ENCODE measurements around the gene GALNT18.

The GALNT18 gene

GRCh38 chr11:11592146-11592684, 29.6 kb downstream of the GALNT18 start:
- no peaks in the 10 kb centered on the region for H3K36me3 Mint-ChIP-seq (ENCODE audit: low read depth)
- peaks cover 32% of the 10 kb centered on the region for H3K4me1 Mint-ChIP-seq (ENCODE audit: low read depth)
- H3K27me3 Mint-ChIP-seq = no peaks in the 10 kb centered on the region
- H3K27ac Mint-ChIP-seq = no peak overlapping the region
- no peak overlapping the region for H3K4me3 Mint-ChIP-seq
- H3K9me3 Mint-ChIP-seq = no peaks in the 10 kb centered on the region
- intact Hi-C loops (cut with micrococcal nuclease) = no loop called here

- intact Hi-C loops (cut with micrococcal nuclease) = no loop called here
- Mint-ChIP-seq H3K4me3 (no peak overlapping the region), H3K27ac (peak overlapping the region; percentile 37)
Measured at GRCh38 chr11:11589437-11589836, 32.4 kb downstream of the GALNT18 start.

GRCh38 chr11:11588891-11589290, 32.9 kb downstream of the GALNT18 start:
- H3K36me3 Mint-ChIP-seq (ENCODE audit: low read depth) = peaks cover 14% of the 10 kb centered on the region
- H3K27ac Mint-ChIP-seq = peak overlapping the region; percentile 37
- H3K4me3 Mint-ChIP-seq = no peak overlapping the region
- peaks cover 3% of the 10 kb centered on the region for H3K27me3 Mint-ChIP-seq
- intact Hi-C loops (cut with micrococcal nuclease) = no loop called here
- H3K4me1 Mint-ChIP-seq (ENCODE audit: low read depth) = peaks cover 47% of the 10 kb centered on the region
- no peaks in the 10 kb centered on the region for H3K9me3 Mint-ChIP-seq

More at GRCh38 chr11:11589437-11589836, 32.4 kb downstream of the GALNT18 start:
- Mint-ChIP-seq H3K4me1 (ENCODE audit: low read depth) (peaks cover 41% of the 10 kb centered on the region), H3K36me3 (ENCODE audit: low read depth) (peaks cover 9% of the 10 kb centered on the region), H3K9me3 (no peaks in the 10 kb centered on the region), H3K27me3 (no peaks in the 10 kb centered on the region)

GRCh38 chr11:11588243-11588642, 33.6 kb downstream of the GALNT18 start:
- Mint-ChIP-seq H3K4me3 (no peak overlapping the region), H3K27ac (no peak overlapping the region), H3K4me1 (ENCODE audit: low read depth) (peaks cover 53% of the 10 kb centered on the region), H3K27me3 (peaks cover 9% of the 10 kb centered on the region), H3K36me3 (ENCODE audit: low read depth) (peaks cover 20% of the 10 kb centered on the region), H3K9me3 (no peaks in the 10 kb centered on the region)
- intact Hi-C loops (cut with micrococcal nuclease) = no loop called here

GRCh38 chr11:11587122-11587521, 34.7 kb downstream of the GALNT18 start:
- Mint-ChIP-seq H3K4me3 (no peak overlapping the region), H3K9me3 (no peaks in the 10 kb centered on the region), H3K27me3 (peaks cover 17% of the 10 kb centered on the region), H3K4me1 (ENCODE audit: low read depth) (peaks cover 55% of the 10 kb centered on the region), H3K27ac (no peak overlapping the region), H3K36me3 (ENCODE audit: low read depth) (peaks cover 22% of the 10 kb centered on the region)
- intact Hi-C loops (cut with micrococcal nuclease) = no loop called here

- Mint-ChIP-seq H3K27me3 (peaks cover 19% of the 10 kb centered on the region), H3K27ac (no peak overlapping the region), H3K36me3 (ENCODE audit: low read depth) (peaks cover 29% of the 10 kb centered on the region), H3K4me1 (ENCODE audit: low read depth) (peaks cover 60% of the 10 kb centered on the region), H3K9me3 (no peaks in the 10 kb centered on the region), H3K4me3 (no peak overlapping the region)
- intact Hi-C loops (cut with micrococcal nuclease) = no loop called here
Measured at GRCh38 chr11:11586465-11586864, 35.3 kb downstream of the GALNT18 start.

GRCh38 chr11:11584937-11585336, 36.9 kb downstream of the GALNT18 start:
- no peak overlapping the region for H3K27ac Mint-ChIP-seq
- intact Hi-C loops (cut with micrococcal nuclease) = no loop called here
- peaks cover 24% of the 10 kb centered on the region for H3K27me3 Mint-ChIP-seq
- no peak overlapping the region for H3K4me3 Mint-ChIP-seq
- H3K4me1 Mint-ChIP-seq (ENCODE audit: low read depth) = peaks cover 60% of the 10 kb centered on the region
- H3K9me3 Mint-ChIP-seq = no peaks in the 10 kb centered on the region
- H3K36me3 Mint-ChIP-seq (ENCODE audit: low read depth) = peaks cover 35% of the 10 kb centered on the region

- H3K4me1 Mint-ChIP-seq (ENCODE audit: low read depth) = peaks cover 56% of the 10 kb centered on the region
- H3K9me3 Mint-ChIP-seq = no peaks in the 10 kb centered on the region
- no peak overlapping the region for H3K4me3 Mint-ChIP-seq
- H3K27me3 Mint-ChIP-seq = peaks cover 24% of the 10 kb centered on the region
- peaks cover 35% of the 10 kb centered on the region for H3K36me3 Mint-ChIP-seq (ENCODE audit: low read depth)
- intact Hi-C loops (cut with micrococcal nuclease) = no loop called here
- H3K27ac Mint-ChIP-seq = no peak overlapping the region
Measured at GRCh38 chr11:11584530-11584810, 37.3 kb downstream of the GALNT18 start.

GRCh38 chr11:11583801-11584529, 37.8 kb downstream of the GALNT18 start:
- Mint-ChIP-seq H3K36me3 (ENCODE audit: low read depth) (peaks cover 35% of the 10 kb centered on the region), H3K27me3 (peaks cover 24% of the 10 kb centered on the region), H3K4me1 (ENCODE audit: low read depth) (peaks cover 51% of the 10 kb centered on the region), H3K4me3 (no peak overlapping the region), H3K27ac (no peak overlapping the region), H3K9me3 (no peaks in the 10 kb centered on the region)
- intact Hi-C loops (cut with micrococcal nuclease) = no loop called here

GRCh38 chr11:11582011-11582701, 39.6 kb downstream of the GALNT18 start:
- intact Hi-C loops (cut with micrococcal nuclease) = no loop called here
- no peak overlapping the region for H3K27ac Mint-ChIP-seq
- H3K4me3 Mint-ChIP-seq = no peak overlapping the region
- peaks cover 24% of the 10 kb centered on the region for H3K27me3 Mint-ChIP-seq
- H3K9me3 Mint-ChIP-seq = no peaks in the 10 kb centered on the region
- peaks cover 43% of the 10 kb centered on the region for H3K36me3 Mint-ChIP-seq (ENCODE audit: low read depth)
- H3K4me1 Mint-ChIP-seq (ENCODE audit: low read depth) = peaks cover 48% of the 10 kb centered on the region

- Mint-ChIP-seq H3K36me3 (ENCODE audit: low read depth) (peaks cover 50% of the 10 kb centered on the region), H3K4me3 (no peak overlapping the region), H3K9me3 (no peaks in the 10 kb centered on the region), H3K4me1 (ENCODE audit: low read depth) (peaks cover 47% of the 10 kb centered on the region), H3K27me3 (peaks cover 24% of the 10 kb centered on the region), H3K27ac (no peak overlapping the region)
- intact Hi-C loops (cut with micrococcal nuclease) = no loop called here
Measured at GRCh38 chr11:11581481-11581880, 40.3 kb downstream of the GALNT18 start.

- no peaks in the 10 kb centered on the region for H3K9me3 Mint-ChIP-seq
- peaks cover 24% of the 10 kb centered on the region for H3K27me3 Mint-ChIP-seq
- no peak overlapping the region for H3K4me3 Mint-ChIP-seq
- H3K36me3 Mint-ChIP-seq (ENCODE audit: low read depth) = peaks cover 54% of the 10 kb centered on the region
- H3K27ac Mint-ChIP-seq = no peak overlapping the region
- peaks cover 46% of the 10 kb centered on the region for H3K4me1 Mint-ChIP-seq (ENCODE audit: low read depth)
- intact Hi-C loops (cut with micrococcal nuclease) = no loop called here
Measured at GRCh38 chr11:11580841-11581411, 40.9 kb downstream of the GALNT18 start.

GRCh38 chr11:11580012-11580411, 41.8 kb downstream of the GALNT18 start:
- H3K4me3 Mint-ChIP-seq = no peak overlapping the region
- peaks cover 54% of the 10 kb centered on the region for H3K4me1 Mint-ChIP-seq (ENCODE audit: low read depth)
- H3K36me3 Mint-ChIP-seq (ENCODE audit: low read depth) = peaks cover 47% of the 10 kb centered on the region
- intact Hi-C loops (cut with micrococcal nuclease) = no loop called here
- H3K27me3 Mint-ChIP-seq = peaks cover 29% of the 10 kb centered on the region
- H3K27ac Mint-ChIP-seq = no peak overlapping the region
- no peaks in the 10 kb centered on the region for H3K9me3 Mint-ChIP-seq

Measured in dendritic cell treated with granulocyte-macrophage colony-stimulating factor and Interleukin-4, amounts not matched to agents 40 ng/mL and 50 ng/mL, for 4 days (primary cell).